HT-29 (cell line): Measurements from ENCODE around the gene KIFBP. TPM values are rescaled to one million over a fixed set of nuclear protein-coding genes. Genes with fewer than 3 reads are reported as not detected.
"Not testable (repeated sequence)": the region's sequence is repeated elsewhere in the genome, so short reads cannot be mapped to it uniquely, and the experiment has no call there.

ENCODE experiments used
- DNase-seq: peaks from one replicate; pipeline ENCODE4 v3.0.0-alpha.2; 2015; ENCODE audit warnings: low spot score
- total RNA-seq: library from RNA; depleted of rRNA; stranded (reverse); fragments of >200 nt; shearing (Covaris generic); gene quantifications from 2 replicates; pipeline ENCODE4 v1.2.3, GENCODE V29; 2014; rRNA removed

The KIFBP gene, protein sequence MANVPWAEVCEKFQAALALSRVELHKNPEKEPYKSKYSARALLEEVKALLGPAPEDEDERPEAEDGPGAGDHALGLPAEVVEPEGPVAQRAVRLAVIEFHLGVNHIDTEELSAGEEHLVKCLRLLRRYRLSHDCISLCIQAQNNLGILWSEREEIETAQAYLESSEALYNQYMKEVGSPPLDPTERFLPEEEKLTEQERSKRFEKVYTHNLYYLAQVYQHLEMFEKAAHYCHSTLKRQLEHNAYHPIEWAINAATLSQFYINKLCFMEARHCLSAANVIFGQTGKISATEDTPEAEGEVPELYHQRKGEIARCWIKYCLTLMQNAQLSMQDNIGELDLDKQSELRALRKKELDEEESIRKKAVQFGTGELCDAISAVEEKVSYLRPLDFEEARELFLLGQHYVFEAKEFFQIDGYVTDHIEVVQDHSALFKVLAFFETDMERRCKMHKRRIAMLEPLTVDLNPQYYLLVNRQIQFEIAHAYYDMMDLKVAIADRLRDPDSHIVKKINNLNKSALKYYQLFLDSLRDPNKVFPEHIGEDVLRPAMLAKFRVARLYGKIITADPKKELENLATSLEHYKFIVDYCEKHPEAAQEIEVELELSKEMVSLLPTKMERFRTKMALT
- 17.0 and 18.1 TPM in 2 replicates for total RNA-seq

DNA sequence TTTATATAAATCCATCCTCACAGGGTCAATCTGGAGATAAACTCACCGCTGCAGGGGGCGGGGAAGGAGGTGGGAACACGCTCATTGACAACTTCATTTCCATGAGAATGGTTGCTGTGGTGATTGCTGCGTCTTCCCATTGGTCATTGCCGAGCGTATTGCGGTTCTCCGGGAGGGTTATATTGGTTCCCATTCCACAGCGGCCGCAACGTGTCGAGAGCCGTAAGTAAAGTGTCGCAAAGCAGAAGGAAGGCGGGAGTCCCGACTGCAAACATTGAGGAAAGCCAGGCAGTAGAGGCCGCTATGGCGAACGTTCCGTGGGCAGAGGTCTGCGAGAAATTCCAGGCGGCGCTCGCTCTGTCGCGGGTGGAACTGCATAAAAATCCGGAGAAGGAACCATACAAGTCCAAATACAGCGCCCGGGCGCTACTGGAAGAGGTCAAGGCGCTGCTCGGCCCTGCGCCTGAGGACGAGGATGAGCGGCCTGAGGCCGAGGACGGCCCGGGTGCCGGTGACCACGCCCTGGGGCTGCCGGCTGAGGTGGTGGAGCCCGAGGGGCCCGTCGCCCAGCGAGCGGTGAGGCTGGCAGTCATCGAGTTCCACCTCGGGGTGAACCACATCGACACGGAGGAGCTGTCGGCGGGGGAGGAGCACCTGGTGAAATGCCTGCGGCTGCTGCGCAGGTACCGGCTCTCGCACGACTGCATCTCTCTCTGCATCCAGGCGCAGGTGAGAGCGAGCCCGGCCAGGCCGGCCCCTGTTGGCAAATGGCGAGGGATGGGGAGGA is at the start of gene KIFBP:
KIFBP (plus strand) TSS at position 274 of the 787 bp plus-strand sequence; CDS start at position 304, 30 bp downstream.
- DNase-seq: peak; percentile 95

DNA sequence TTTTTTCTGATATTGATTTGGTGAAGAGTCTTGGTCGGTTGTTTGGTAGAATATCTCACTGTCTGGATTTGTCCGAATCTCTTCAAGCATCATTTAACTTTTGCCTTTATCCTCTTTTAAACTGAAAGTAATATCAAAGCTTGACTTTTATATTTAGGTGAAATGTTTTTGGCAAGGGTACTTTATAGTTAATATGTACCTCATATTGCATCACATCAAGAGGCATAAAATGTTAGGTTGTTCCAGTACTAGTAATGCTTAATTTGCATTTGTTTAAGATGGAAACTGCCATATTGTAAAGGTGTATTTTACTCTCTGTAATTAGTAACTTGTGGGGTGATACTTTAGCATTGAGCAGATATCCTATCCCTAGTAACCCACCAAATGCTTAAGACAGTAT is 49.7 kb upstream of the KIFBP start:
- no peak for DNase-seq

DNA sequence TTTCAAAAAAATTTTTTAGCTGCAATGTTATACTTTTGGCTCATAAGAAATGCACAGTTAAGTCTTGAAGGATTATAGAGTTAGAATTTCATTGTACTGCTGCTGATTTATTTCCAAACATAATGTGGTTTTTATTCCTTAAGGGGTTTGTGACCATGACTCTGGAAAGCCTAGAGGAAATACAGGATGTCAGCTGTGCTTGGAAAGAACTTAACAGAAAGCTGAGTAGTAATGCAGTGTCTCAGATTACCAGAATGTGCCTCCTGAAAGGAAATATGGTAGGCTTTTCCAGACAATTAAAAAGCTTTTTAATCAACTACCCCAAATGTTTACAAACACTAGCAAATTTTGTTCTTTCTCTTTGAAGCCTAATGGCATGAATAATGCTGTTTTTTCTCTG is 47.7 kb upstream of the KIFBP start:
- DNase-seq: not testable (repeated sequence)

DNA sequence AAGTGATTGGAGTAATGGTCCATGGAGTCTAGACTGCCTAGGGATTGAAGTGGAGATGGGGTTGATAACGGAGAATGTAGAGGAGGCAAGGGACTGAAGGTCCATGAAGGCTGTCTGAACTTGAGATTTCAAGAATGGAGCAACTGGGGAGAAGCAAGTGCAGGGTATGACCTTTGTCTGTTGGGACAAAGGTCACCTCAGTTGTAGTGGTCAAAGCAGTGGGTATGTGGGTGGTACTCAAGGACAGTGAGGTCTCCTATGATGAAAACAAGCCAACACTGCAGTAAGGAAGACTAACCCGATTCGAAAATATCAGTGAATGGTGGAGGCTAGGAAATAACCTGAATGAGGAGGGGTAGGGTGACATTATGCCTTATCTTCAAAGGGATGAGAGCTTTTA is 38.0 kb upstream of the KIFBP start:
- DNase-seq: no peak

DNA sequence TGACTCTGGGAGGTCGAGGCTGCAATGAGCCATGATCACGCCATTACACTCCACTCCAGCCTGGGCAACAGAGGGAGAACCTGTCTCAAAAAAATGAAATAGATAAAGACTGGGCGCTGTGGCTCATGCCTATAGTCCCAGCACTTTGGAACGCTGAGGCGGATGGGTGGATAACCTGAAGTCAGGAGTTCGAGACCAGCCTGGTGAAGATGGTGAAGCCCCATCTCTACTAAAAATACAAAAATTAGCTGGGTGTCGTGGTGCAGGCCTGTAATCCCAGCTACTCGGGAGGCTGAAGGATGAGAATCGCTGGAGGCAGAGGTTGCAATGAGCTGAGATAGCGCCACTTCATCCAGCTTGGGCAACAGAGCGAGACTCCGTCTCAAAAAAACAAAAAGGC is 33.7 kb upstream of the KIFBP start:
- DNase-seq: no peak

DNA sequence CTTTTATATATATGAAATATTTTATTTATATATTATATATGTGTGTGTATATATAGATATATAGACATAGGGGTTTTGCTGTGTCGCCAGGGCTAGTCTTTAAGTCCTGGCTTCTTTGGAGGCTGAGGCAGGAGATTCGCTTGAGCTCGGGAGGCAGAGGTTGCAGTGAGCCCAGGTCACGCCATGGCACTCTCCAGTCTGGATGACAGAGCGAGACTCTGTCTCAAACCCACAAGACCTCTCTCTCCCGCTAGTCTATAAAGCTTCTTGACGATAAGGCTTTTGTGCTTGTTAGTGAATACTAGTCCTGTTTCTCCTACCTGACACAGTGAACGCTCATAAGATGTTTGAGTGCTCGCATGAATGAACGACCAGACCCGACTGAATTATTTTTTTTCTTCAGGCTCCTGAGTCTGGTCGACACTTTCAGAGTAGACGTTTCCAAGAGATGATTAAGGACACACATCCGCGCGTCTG is 33.2 kb upstream of the KIFBP start:
- no peak for DNase-seq

DNA sequence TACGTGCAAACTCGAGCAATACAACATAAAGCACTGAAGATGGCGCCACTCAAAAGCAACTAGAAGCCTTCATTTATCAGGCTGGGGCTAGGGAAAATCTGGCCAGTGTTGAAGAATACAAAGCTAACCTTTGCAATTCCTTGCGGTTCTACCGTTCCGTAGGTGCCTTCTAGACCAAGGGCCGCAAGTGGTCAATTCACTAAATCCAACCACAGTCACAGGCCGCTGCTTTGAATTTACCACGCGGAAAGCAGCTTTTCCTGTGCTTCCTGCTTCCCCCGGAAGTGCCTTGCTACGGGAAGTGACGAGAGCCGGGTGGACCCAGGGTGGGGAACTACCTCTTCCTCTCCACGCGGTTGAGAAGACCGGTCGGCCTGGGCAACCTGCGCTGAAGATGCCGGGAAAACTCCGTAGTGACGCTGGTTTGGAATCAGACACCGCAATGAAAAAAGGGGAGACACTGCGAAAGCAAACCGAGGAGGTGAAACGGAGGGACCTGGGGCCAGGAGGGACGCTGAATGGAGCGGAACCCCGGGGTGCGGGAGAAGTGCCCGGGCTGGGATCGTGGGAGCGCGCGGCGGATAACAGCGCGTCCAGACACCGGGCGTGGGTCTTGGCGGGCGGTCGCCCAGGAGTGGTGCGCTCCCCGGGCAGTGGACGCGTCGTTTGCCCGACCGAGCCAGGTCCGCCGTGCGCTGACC is 32.6 kb upstream of the KIFBP start, which contains the start of gene DDX21:
DDX21 (plus strand) TSS at position 339 of the 701 bp plus-strand sequence; CDS start at position 395, 56 bp downstream.
- DNase-seq: peak; percentile 95

DNA sequence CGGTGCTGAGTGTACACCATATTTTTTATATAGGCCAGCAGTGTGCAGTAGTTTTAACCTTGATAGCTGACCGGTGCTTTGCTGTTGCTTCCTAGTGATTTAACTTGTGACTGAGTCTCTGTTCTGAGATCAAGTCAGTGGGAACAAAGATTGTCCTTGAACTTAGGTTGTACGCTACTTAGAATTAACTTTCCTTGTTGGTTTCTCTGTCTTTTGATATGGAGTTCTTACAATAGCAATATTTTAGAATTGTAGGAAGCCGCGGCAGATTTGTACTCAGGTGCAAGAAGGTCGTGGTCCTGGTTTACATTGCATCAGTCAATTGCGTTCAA is 31.4 kb upstream of the KIFBP start:
- DNase-seq: no peak

DNA sequence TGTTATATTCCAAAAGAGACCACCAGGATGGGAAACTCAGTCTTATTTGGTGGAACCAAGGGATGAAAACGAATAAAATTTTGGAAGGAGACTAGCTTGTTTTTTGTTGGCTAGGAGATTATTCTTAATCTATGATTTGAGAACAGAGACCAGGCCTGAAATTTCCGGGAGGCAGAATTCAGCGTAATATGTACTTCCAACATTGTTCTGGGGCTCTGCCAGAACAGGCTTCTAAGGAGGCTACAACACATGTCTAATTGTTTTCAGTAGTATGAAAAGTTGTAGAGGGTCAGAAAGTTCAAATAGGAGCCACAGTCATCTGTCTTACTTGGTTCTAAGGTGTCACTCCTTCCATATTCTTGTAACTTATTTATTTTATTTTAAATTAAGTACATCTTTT is 30.9 kb upstream of the KIFBP start:
- no peak for DNase-seq

DNA sequence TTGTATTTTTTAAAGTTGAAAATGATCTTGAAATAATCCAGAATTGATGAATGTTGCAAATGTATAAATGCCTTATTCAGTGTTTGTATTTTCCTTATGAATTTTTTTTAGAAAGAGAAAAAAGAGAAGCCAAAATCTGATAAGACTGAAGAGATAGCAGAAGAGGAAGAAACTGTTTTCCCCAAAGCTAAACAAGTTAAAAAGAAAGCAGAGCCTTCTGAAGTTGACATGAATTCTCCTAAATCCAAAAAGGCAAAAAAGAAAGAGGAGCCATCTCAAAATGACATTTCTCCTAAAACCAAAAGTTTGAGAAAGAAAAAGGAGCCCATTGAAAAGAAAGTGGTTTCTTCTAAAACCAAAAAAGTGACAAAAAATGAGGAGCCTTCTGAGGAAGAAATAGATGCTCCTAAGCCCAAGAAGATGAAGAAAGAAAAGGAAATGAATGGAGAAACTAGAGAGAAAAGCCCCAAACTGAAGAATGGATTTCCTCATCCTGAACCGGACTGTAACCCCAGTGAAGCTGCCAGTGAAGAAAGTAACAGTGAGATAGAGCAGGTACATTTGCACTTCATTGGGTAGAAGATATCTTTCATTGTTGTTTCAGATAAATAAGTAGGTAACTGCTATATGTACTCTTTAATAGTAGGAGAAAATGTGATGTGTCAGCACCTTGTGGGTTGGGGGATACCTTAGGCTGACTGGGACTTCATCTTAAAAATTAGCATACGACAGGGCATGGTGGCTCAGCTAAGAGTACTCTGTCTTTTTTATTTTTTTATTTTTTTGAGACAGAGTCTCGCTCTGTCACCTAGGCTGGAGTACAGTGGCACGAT is 28.7 kb upstream of the KIFBP start:
- DNase-seq: no peak

DNA sequence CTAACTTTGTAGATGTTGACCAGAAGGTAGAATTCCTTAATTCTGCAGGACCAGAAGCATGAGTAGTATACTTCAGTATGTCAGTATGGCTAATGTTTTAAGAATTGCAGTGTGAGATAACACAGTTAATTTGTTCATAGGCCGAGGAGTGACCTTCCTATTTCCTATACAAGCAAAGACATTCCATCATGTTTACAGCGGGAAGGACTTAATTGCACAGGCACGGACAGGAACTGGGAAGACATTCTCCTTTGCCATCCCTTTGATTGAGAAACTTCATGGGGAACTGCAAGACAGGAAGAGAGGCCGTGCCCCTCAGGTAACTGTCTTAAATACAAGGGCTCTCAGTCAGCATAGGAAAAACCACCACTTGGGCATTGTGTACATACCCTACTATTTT is 25.5 kb upstream of the KIFBP start:
- DNase-seq: no peak

DNA sequence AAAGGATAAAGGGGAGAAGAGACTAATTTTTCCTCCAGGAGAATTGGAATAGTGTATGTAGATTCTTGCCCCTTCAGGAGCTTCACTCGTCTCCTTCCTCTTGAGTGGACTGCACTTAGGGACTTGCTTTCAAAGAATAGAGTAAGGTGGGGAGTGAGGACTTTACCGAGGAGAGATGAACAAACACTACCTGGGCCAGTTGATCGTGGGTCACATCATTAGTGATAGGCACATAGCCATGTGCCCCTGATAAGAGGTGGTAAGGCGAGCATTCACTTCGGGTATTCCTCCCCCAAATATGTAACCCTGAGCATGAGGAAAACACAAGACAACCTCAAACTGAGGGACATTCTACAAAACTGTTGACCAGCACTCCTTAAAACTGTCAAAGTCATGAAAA is 14.6 kb upstream of the KIFBP start:
- no peak for DNase-seq

DNA sequence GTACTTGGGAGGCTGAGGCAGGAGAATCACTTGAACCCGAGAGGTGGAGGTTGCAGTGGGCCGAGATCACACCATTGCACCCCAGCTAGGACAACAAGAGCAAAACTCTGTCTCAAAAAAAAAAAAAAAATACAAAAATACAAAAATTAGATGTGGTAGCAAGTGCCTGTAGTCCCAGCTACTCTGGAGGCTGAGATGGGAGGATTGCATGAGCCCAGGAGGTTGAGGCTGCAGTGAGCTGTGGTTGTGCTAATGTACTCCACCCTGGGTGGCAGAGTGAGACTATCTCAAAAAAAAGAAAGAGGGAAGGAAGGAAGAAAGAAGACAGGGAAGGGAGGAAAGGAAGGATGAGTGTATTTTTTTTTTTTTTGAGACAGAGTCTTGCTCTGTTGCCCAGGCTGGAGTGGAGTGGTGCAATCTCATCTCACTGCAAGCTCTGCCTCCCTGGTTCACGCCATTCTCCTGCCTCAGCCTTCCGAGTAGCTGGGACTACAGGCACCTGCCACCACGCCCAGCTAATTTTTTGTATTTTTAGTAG is 12.6 kb upstream of the KIFBP start:
- DNase-seq: not testable (repeated sequence)

DNA sequence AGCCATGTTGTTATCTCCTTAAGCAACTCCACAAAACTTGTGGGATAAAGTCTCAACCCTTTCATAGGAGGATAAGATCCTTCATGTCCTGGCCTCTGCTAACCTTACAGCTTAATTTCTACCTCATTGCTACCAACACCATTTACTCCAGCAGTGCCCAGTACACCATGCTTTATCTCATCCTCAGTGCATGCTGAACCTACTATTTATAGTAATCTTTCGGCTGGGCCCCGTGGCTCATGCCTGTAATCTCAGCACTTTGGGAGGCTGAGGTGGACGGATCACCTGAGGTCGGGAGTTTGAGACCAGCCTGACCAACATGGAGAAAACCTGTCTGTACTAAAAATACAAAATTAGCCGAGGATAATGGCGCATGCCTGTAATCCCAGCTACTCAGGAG is 8.9 kb upstream of the KIFBP start:
- DNase-seq: not testable (repeated sequence)

DNA sequence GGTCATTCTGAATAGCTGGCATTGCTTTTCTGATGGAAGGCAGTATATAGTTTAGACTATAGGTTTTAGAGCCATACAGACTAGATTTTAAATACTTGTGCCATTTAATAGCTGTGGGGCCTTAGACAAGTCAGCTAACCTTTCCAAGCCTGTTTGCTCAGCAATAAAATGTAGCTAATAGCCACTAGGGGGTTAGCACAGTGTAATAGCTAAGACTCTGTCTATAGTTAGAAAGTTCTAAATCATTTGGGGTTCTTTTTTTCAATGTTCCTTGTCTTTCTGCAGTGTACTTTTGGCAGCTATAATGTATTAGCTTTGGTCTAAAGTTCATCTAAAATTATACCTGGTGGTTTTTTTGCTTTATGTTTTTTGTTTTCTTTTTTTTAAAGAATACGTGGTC is 7.5 kb upstream of the KIFBP start:
- peak; percentile 22 for DNase-seq

DNA sequence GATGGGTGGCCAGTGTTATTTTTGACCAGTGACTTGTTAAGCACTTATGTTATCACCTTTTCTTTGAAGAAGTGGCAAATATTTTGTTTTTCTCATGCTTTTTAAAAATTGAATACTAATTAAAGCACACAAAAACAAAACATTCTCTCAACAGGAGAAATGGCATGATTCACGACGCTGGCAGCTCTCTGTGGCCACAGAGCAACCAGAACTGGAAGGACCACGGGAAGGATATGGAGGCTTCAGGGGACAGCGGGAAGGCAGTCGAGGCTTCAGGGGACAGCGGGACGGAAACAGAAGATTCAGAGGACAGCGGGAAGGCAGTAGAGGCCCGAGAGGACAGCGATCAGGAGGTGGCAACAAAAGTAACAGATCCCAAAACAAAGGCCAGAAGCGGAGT is 6.2 kb upstream of the KIFBP start:
- no peak for DNase-seq

DNA sequence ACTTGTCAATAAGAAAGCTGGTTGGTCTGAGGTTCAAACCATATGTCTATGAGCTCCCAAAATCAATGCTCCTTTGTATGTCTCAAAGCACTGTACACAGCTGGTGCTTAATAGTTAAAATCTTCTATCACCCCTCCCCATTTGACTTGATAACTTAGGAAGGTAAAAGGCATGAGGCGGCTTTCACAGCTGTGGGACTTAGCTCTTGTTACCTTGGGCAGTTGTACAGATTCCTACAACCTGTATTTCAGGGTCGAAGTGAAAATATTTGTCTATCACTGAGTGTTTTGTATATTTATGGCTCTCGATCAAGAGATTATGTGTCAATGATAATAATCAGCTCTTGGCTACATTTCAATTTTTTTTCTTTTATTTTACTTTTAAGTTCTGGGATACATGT is 992 bp upstream of the KIFBP start:
- DNase-seq: no peak

DNA sequence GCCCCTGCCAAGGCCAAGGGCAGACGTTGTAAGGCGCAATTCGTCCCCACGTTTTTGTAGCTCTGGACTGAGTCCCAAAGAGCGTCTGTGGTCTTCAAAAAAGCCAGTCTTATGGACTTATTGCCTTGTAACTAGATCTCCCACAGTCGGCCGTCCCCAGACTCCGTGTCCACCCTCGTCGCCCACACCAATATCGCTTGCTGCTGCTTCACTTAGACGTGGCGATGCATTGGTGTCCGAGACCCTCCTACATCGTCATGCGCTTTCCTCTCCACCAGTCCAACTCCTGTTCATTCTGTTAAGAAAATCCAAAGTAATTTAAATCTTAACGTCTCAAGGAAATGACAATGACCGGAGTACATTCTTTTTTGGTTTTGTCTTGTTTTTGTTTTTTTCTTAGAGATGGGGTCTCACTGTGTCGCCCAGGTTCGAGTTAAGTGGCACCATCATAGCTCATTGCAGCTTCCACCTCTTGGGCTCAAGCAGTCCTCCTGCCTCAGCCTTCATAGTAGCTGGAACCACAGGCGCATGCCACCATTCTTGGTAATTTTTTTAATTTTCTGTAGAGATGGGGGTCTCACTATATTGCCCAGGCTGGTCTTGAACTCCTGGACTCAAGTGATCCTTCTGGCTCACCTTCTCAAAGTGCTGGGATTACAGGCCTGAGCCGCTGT is 851 bp downstream of the KIFBP start:
- DNase-seq: no peak

DNA sequence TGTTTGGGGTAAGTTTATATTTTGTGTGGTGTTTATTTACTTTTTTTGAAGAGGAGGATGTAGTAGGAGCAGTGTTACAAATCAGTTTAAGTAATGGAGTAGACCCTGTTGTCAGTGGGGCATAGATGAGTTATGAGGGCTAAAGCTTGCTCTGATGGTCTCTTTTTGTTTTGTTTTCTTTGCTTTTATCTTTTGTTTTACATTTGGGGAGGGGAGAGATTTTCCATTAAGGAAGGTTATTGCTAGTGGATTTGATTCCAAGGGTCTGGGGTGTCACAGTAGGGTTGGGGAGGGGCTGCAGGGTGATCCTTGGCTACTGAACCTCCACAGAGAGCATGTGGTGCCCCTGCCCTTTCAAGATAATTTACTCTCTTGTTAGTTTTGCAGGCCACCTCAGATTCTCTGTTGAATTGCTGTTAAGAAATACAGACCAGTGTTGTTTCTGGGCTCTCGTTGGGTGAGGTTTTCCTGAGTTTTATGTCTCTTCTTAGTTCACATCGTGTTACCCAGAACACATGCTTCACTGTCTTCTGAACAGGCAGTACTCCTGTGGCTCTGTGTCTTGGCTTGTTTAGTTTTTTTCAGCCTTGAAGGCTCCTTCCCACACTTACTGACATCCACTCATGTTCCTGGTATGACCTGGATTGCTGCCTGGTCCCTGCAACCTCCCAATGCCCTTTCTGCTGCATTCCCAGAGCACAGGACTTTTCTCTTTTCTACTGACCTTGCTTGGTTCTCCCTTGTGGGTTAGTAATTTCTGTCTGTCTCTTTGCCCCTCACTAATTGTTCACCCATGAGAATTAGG is 4.2 kb downstream of the KIFBP start:
- no peak for DNase-seq
